RWPE1 (cell line): ENCODE measurements around the gene INPP4B.
"Not testable (repeated sequence)": the region's sequence is repeated elsewhere in the genome, so short reads cannot be mapped to it uniquely, and the experiment has no call there.

Source experiments
- CTCF ChIA-PET: fragments of 350-600 bp; sonication (Branson Sonifier 250); formaldehyde crosslinking; extraction: SDS; loops from one replicate; lab custom pipeline; 2021; lab: Yijun Ruan, JAX
- POLR2A ChIA-PET: fragments of 400-600 bp; formaldehyde crosslinking; extraction: SDS; loops from one replicate; lab custom pipeline; 2020; ENCODE audit warnings: antibody characterized with exemption; ENCODE audit not compliant: low non-redundant PET; lab: Yijun Ruan, JAX
- DNase-seq: peaks from one replicate; pipeline ENCODE4 v3.0.0; 2012; ENCODE audit warnings: low spot score
- H3K27ac ChIP-seq: fragments of 450-650 bp; 2 replicates; pipeline ENCODE4 v1.5.1; 2017
- TF ChIP-seq, protein P1 (sequence below): fragments of 450-650 bp; conservative IDR thresholded peaks from 2 replicates; pipeline ENCODE4 v1.5.1; 2017; ENCODE audit warnings: low read depth, mild to moderate bottlenecking

INPP4B gene

DNA sequence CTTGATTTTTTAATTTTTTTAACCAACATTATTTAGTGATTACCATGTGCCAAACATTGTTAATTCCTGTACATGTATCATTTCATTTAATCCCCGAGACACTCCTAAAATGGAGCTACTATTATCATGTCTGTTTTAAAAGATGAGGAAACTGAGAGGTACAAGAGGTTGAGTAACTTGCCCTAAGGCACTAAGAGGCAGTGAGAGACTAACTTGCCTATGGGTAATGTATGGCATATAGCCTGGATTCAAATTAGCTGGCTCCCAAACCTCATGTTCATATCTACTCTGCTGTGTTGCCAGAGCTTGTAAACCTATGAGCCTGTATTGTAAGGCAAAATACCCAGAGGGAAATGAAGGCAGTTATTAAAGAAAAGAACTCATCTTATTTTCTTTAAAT, 766.1 kb downstream of the INPP4B start:
- CTCF ChIA-PET, result no interaction called here
- TF ChIP-seq, protein P1, sequence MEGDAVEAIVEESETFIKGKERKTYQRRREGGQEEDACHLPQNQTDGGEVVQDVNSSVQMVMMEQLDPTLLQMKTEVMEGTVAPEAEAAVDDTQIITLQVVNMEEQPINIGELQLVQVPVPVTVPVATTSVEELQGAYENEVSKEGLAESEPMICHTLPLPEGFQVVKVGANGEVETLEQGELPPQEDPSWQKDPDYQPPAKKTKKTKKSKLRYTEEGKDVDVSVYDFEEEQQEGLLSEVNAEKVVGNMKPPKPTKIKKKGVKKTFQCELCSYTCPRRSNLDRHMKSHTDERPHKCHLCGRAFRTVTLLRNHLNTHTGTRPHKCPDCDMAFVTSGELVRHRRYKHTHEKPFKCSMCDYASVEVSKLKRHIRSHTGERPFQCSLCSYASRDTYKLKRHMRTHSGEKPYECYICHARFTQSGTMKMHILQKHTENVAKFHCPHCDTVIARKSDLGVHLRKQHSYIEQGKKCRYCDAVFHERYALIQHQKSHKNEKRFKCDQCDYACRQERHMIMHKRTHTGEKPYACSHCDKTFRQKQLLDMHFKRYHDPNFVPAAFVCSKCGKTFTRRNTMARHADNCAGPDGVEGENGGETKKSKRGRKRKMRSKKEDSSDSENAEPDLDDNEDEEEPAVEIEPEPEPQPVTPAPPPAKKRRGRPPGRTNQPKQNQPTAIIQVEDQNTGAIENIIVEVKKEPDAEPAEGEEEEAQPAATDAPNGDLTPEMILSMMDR, result no peak
- no peak for DNase-seq
- no peak overlapping the region for H3K27ac ChIP-seq
- POLR2A ChIA-PET, result no interaction called here

DNA sequence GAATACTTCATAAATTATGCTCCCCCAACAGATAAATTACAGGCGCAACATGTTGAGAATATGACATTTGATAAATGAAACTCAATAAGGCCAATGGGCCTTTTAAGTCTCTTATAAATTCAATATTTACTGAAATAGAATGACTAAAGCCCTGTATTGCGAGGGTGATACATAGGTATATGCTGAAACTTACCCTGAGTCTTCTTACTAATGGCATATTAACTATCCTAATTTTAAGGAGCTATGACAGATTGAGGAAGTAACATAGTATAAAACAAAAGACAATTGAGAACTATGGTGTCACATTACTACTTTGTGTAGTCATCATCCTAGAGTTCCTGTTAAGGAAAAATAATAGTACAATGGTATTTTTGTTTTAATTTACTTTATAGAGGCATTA, 769.1 kb downstream of the INPP4B start:
- POLR2A ChIA-PET, result no interaction called here
- DNase-seq, result no peak
- CTCF ChIA-PET, result no interaction called here

DNA sequence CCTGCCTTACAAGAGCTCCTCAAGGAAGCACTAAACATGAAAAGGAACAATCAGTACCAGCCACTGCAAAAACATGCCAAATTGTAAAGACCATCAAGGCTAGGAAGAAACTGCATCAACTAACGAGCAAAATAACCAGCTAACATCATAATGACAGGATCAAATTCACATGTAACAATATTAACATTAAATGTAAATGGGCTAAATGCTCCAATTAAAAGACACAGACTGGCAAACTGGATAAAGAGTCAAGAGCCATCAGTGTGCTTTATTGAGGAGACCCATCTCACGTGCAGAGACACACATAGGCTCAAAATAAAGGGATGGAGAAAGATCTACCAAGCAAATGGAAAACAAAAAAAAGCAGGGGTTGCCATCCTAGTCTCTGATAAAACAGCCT, 777.8 kb downstream of the INPP4B start:
- H3K27ac ChIP-seq, CTCF ChIA-PET, DNase-seq, POLR2A ChIA-PET: not testable (repeated sequence)

More for the DNA sequence above, 769.1 kb downstream of the INPP4B start:
- TF ChIP-seq, protein P1, result no peak
- H3K27ac ChIP-seq, result no peak overlapping the region

DNA sequence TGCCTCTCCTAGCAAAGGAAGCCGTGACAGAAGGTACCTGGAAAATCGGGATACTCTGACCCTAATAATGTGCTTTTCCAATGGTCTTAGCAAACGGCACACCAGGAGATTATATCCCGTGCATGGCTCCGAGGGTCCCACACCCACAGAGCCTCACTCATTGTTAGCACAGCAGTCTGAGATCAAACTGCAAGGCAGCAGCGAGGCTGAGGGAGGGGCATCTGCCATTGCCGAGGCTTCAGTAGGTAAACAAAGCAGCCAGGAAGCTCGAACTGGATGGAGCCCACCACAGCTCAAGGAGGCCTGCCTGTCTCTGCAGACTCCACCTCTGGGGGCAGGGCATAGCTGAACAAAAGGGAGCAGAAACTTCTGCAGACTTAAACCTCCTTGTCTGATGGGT, 779.5 kb downstream of the INPP4B start:
- DNase-seq, POLR2A ChIA-PET, H3K27ac ChIP-seq, CTCF ChIA-PET: not testable (repeated sequence)

DNA sequence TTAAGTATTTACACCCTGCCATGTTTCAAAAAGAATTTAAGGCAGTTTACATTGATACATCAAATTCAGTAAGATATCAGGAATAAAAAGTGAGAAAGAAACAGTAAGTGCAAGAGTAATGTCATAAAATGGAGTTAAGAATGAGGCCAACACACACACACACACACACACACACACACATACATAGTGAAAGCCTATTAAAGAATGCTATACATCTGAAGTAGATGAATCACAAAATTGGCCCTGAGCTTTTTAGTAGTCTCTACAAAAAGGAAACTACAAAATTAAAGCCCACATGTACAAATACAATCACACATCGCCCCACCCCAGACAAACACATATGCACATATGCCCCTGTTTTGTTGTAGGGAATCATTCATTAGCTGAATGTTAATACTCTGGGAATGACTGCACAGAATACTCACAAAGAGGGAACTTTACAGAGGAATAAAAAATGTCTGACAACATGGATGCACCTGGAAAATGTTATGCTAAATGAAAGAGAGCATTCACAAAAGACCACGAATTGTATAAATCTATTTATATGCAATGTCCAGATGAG, 780.9 kb downstream of the INPP4B start:
- CTCF ChIA-PET, result interaction anchor here (1.2 kb wide), 1 partner anchor 17 kb away, joined by 3 read pairs; no protein-coding TSS in a partner anchor
- H3K27ac ChIP-seq, result no peak overlapping the region
- DNase-seq, result no peak
- POLR2A ChIA-PET, result no interaction called here
- TF ChIP-seq, protein P1, result no peak

DNA sequence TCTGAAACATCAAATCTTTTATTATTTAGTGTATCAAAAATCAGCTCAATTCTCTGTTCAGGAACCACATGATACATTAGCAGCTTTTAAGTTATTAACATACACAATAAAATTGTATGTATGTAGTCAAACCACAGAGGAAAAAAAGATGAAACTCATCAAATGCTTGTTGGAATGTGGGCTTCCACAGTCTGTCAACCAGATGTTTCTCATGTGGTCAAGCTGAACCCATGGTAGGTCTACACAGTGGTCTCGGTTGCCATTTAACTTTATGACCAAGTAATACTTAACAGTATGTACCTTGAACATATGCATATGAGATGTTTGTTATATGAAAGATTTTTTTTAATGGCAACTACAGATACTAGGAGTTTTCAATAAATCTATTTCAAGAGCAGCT, 781.9 kb downstream of the INPP4B start:
- DNase-seq, result no peak
- H3K27ac ChIP-seq, result no peak overlapping the region
- ChIA-PET POLR2A (no interaction called here), CTCF (interaction anchor here (0.6 kb wide), 1 partner anchor 906 kb away, joined by 6 read pairs; no protein-coding TSS in a partner anchor)
- TF ChIP-seq, protein P1, result no peak

DNA sequence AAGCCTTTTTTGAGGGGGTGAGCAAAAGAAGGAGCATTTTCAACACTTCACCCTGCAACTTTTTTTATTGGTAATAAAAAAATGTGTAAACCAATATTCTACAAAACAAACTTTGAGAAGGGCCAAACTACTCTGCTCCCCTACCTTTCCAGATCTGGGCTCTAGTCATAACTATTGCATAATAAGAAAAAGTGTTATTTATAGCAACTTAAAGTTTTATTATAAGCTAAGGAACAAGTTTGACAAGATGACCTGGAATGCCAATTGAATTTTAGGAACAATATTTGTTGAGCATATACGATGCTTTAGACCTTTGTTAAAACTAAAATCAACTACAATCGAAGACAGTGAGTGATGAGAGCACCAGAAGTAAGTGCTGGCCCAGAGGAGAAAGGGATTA, 800.1 kb downstream of the INPP4B start:
- ChIA-PET POLR2A (no interaction called here), CTCF (interaction anchor here (0.7 kb wide), 1 partner anchor 147 kb away, joined by 4 read pairs; no protein-coding TSS in a partner anchor)
- DNase-seq, result no peak
- TF ChIP-seq, protein P1, result no peak
- no peak overlapping the region for H3K27ac ChIP-seq

DNA sequence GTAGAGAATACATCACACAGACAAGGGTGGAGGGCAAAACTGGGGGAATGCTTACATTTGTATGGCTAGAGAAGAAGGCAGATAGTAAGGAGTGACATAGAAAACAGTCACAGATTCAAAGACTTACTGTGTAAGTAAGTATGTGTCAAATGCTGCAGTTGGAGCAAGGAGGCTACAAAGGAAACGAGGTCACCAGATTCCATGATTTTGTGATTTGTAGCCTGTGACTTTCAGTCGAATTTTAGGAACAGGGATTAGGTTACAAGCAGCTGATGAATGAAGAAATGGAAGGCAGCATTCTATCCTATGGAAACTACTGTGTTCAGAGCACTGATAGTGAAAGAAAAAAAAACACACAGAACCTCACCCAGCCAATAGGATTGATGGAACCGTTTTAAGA, 801.8 kb downstream of the INPP4B start:
- CTCF ChIA-PET, result no interaction called here
- no peak overlapping the region for H3K27ac ChIP-seq
- TF ChIP-seq, protein P1, result no peak
- no peak for DNase-seq
- POLR2A ChIA-PET, result no interaction called here
